CD8-positive, alpha-beta memory T cell (primary cell): ENCODE measurements around the gene ZBTB4. TPM values are rescaled to one million over a fixed set of nuclear protein-coding genes. Genes with fewer than 3 reads are reported as not detected.

ENCODE experiments used
- CTCF ChIA-PET: fragments of 350-600 bp; sonication (Branson Sonifier 250); formaldehyde crosslinking; loops from one replicate; lab custom pipeline; 2021; ENCODE audit warnings: antibody characterized with exemption; lab: Charles Lee
- POLR2A ChIA-PET: fragments of 350-600 bp; sonication (Branson Sonifier 250); formaldehyde crosslinking; loops from one replicate; lab custom pipeline; 2021; ENCODE audit warnings: antibody characterized with exemption; lab: Charles Lee
- DNase-seq, 5 donors: peaks; one replicate each; pipeline versions ENCODE4 v3.0.0 to v3.0.0-alpha.2; 2020 to 2022; ENCODE audit warnings: mixed read lengths in 1 of 5
- H3K27ac ChIP-seq: one replicate; pipeline ENCODE4 v1.7.0; 2013; ENCODE audit warnings: low read depth, mild to moderate bottlenecking, low read length, moderate library complexity
- H3K27me3 ChIP-seq: 2 replicates; pipeline ENCODE4 v1.7.0; 2013; ENCODE audit warnings: low read length, mild to moderate bottlenecking; ENCODE audit not compliant: insufficient read depth, poor library complexity, severe bottlenecking
- H3K36me3 ChIP-seq: 2 replicates; pipeline ENCODE4 v1.7.0; 2013; ENCODE audit warnings: mild to moderate bottlenecking, low read length, moderate library complexity; ENCODE audit not compliant: insufficient read depth
- H3K4me1 ChIP-seq: 2 replicates; pipeline ENCODE4 v1.7.0; 2013; ENCODE audit warnings: mild to moderate bottlenecking, low read length, moderate library complexity; ENCODE audit not compliant: insufficient read depth
- H3K4me3 ChIP-seq: 2 replicates; pipeline ENCODE4 v1.7.0; 2013; ENCODE audit warnings: mild to moderate bottlenecking, low read length
- H3K9me3 ChIP-seq: 2 replicates; pipeline ENCODE4 v1.7.0; 2013; ENCODE audit warnings: mild to moderate bottlenecking, low read length
- H3K27ac Mint-ChIP-seq, 8 donors: one replicate each; pipeline ENCODE4 v1.8.0; 2020 to 2021; ENCODE audit warnings: mixed read lengths in 8 of 8, mild to moderate bottlenecking in 6 of 8, inconsistent platforms in 3 of 8, moderate library complexity in 3 of 8
- H3K27me3 Mint-ChIP-seq, 2 donors: one replicate each; pipeline ENCODE4 v1.8.0; 2020 to 2021; ENCODE audit warnings: mixed read lengths in 2 of 2, mild to moderate bottlenecking in 1 of 2, moderate library complexity in 1 of 2
- H3K36me3 Mint-ChIP-seq, 3 donors: one replicate each; pipeline ENCODE4 v1.8.0; 2020 to 2021; ENCODE audit warnings: mixed read lengths in 3 of 3, inconsistent platforms in 1 of 3, mild to moderate bottlenecking in 1 of 3
- H3K4me1 Mint-ChIP-seq, 3 donors: one replicate each; pipeline ENCODE4 v1.8.0; 2020 to 2021; ENCODE audit warnings: mixed read lengths in 3 of 3, inconsistent platforms in 1 of 3, mild to moderate bottlenecking in 1 of 3
- H3K4me3 Mint-ChIP-seq, 7 donors: one replicate each; pipeline ENCODE4 v1.8.0; 2020 to 2021; ENCODE audit warnings: mixed read lengths in 7 of 7, mild to moderate bottlenecking in 6 of 7, moderate library complexity in 4 of 7, inconsistent platforms in 2 of 7
- H3K9me3 Mint-ChIP-seq, 5 donors: one replicate each; pipeline ENCODE4 v1.8.0; 2020 to 2022; ENCODE audit warnings: mixed read lengths in 5 of 5, mild to moderate bottlenecking in 3 of 5, moderate library complexity in 2 of 5, inconsistent platforms in 1 of 5
- polyA plus RNA-seq: library from polyadenylated mRNA; unstranded; fragments of 300-500 nt; fragmentation: Illumina TruSeq; gene quantifications from one replicate; pipeline ENCODE4 v1.2.3, GENCODE V29; 2021
- total RNA-seq, 2 experiments: library from RNA; stranded (reverse); gene quantifications; one replicate each; pipeline ENCODE4 v1.2.3, GENCODE V29; 2021

ZBTB4 gene
- total and polyA plus RNA-seq, 3 experiments from 2014 or later, result 22.8 to 24.1 (median 23.1) TPM

DNA sequence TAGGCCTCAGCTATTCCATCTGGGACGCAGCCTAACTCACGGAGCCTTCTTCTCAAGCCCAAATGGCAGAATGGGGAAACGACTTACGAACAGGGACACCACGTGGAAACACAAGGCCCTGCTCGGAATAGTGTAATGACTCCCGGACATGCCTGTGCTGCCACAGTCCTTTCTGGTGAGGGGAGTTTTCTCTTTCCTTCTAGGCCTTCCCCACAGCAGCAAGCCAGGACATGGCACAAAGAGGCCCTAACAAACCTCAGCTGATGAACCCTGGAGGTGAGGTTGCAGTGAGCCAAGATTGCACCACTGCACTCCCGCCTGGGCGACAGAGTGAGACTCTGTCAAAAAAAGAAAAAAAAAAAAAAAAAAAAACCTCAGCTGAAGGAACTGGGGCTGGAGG, 15.3 kb downstream of the ZBTB4 start:
- H3K4me3 ChIP-seq, result no peak overlapping the region
- H3K4me1 ChIP-seq, result no peaks in the 10 kb centered on the region
- Mint-ChIP-seq H3K9me3 (no peaks in the 10 kb centered on the region), H3K27ac (peak overlapping the region in 2 of 8 donors; percentile 42 to 72), H3K4me3 (no peak overlapping the region), H3K36me3 (peaks cover 0 to 58% (median 7%) of the 10 kb centered on the region in 3 donors), H3K27me3 (no peaks in the 10 kb centered on the region), H3K4me1 (peaks cover 0 to 19% (median 6%) of the 10 kb centered on the region in 3 donors)
- no peak for DNase-seq
- CTCF ChIA-PET, result interaction anchor here (0.7 to 1.0 kb wide), 4 partner anchors 27 to 127 kb away, joined by 3 to 4 read pairs (median 3); no protein-coding TSS in a partner anchor
- POLR2A ChIA-PET, result no interaction called here
- no peak overlapping the region for H3K27ac ChIP-seq
- no peaks in the 10 kb centered on the region for H3K36me3 ChIP-seq
- H3K9me3 ChIP-seq, result no peaks in the 10 kb centered on the region
- no peaks in the 10 kb centered on the region for H3K27me3 ChIP-seq

DNA sequence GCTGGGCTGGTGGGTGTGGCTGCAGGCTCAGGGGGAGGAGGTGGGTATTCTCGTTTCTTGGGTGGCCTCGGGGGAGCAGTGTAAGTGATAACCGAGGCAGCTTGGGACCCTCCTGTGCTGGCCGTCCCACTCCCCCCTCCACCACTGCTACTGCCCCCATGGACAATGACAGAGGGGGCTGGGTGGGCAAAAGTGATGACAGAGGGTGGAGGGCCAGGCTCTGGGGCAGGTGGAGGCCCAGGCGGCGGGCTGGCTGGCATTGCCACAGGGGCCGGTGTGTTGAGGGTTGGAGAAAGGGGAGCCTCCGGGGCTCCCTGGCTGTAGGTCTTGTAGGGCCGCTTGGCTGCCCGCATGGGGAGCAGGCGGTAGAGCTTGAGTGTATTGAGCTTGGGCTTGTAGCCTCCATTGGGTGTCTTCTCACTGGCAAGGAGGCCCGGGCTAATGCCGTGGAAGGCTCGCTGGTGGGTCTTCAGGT, 16.0 kb downstream of the ZBTB4 start:
- POLR2A ChIA-PET, result interaction anchor here (0.7 kb wide), 1 partner anchor 16 kb away, joined by 4 read pairs; the partner anchor contains the start of gene ZBTB4
- H3K27ac Mint-ChIP-seq, result no peak overlapping the region

DNA sequence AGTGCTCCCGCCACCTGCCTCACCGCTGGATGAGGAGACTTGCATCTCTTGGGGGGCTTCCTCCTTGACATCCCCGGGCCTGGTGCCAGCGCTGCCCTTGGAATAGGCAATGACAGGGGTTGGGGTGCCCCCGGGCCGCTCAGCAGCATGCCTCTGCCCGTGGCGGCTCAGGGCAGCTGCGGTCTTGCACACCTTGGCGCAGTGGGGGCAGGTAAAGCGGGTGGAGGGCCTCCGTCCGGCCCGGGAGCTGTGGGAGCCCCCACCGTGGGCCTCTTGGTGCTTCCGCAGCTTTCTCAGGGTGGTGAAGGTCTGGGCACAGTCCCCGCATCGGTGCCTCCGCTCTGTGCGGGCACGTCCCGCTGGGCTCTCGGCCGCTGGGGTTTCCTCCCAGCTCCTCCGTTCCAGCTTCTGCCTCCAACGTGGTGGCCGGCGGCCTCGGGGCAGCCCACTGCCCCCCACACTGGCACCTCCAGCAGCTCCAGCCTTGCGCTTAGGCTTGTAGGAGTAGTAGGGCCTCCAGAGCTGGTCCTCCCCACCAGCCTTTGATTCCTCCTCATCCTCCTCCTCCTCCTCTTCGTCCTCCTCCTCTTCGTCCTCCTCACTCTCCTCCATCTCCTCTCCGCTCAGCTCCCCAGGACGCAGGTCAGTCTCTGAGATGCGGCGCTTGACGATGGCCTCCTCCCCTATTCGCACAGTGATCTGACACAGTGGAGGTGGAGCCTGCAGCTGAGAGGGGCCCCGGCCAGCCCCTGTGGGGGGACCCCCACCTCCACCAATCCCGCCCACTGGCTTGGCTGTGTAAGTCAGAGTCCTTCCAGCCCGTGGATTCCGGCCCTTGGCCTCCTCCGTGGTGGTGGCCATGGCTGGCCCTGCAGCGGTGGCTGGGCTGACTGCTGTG, 16.7 kb downstream of the ZBTB4 start:
- Histone ChIP-seq H3K4me3 (no peak overlapping the region), H3K27me3 (no peaks in the 10 kb centered on the region), H3K36me3 (no peaks in the 10 kb centered on the region), H3K4me1 (no peaks in the 10 kb centered on the region), H3K27ac (no peak overlapping the region), H3K9me3 (no peaks in the 10 kb centered on the region)
- Mint-ChIP-seq H3K4me1 (peaks cover 0 to 11% (median 4%) of the 10 kb centered on the region in 3 donors), H3K27me3 (no peaks in the 10 kb centered on the region), H3K9me3 (no peaks in the 10 kb centered on the region), H3K27ac (no peak overlapping the region), H3K4me3 (no peak overlapping the region), H3K36me3 (peaks cover 0 to 50% (median 7%) of the 10 kb centered on the region in 3 donors)
- DNase-seq, result no peak
- CTCF ChIA-PET, result interaction anchor here (1.6 to 1.9 kb wide), 2 partner anchors 26 to 98 kb away, joined by 4 to 7 read pairs; no protein-coding TSS in a partner anchor
- POLR2A ChIA-PET, result interaction anchor here (0.6 to 0.7 kb wide), 2 partner anchors 17 to 79 kb away, joined by 3 to 4 read pairs; partner anchors contain the start of gene ZBTB4

More for the DNA sequence above, 16.0 kb downstream of the ZBTB4 start:
- H3K4me3 ChIP-seq, result no peak overlapping the region
- no peak overlapping the region for H3K27ac ChIP-seq
- H3K9me3 ChIP-seq, result no peaks in the 10 kb centered on the region
- H3K4me3 Mint-ChIP-seq, result no peak overlapping the region
- DNase-seq, result no peak
- H3K4me1 Mint-ChIP-seq, result peaks cover 0 to 16% (median 6%) of the 10 kb centered on the region in 3 donors
- no peaks in the 10 kb centered on the region for H3K27me3 ChIP-seq
- H3K36me3 ChIP-seq, result no peaks in the 10 kb centered on the region
- H3K36me3 Mint-ChIP-seq, result peaks cover 0 to 55% (median 7%) of the 10 kb centered on the region in 3 donors
- no peaks in the 10 kb centered on the region for H3K9me3 Mint-ChIP-seq
- CTCF ChIA-PET, result interaction anchor here (1.0 to 1.6 kb wide), 2 partner anchors 27 to 127 kb away, joined by 3 to 7 read pairs; no protein-coding TSS in a partner anchor
- no peaks in the 10 kb centered on the region for H3K27me3 Mint-ChIP-seq
- H3K4me1 ChIP-seq, result no peaks in the 10 kb centered on the region

DNA sequence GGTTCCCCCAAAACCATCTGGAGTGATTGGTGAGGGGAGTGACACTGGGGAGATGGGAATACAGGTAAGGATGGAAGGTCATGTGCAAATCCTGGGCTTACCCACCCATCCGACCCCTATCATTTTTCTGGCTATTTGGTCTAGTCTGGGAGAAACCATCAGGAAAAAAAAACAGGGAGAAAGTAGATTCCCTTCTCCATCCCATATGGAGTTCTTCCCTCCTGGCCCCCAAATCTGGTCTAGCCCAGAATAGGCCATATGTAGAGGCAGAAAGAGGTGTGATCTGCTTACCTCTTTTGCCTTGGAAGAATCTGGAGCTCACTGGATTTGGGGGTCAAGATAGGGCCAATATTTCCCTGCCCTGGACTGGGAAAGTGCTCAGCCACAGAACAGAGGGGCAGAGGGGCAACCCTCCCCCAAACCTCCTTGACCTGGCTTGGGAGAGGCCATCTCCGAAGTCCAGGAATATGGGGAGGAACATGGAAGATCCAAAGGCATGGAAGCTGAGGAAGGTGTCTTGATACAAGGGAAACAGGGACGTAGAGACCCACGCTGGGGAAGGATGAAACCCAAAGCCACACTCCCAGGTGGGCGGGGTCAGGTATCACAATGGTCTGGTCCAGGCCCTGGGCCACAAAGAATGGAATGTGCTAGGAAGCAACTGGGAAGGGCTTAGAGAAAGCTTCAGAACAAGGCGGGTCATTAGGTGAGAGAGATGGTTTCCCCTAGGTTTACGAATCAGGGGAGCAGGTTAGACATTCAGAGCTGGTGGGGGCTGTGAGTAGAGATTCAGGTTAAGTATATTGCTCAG, 18.4 kb downstream of the ZBTB4 start:
- CTCF ChIA-PET, result interaction anchor here (0.7 to 1.9 kb wide), 3 partner anchors 25 to 100 kb away, joined by 3 to 4 read pairs (median 3); no protein-coding TSS in a partner anchor
- peak overlapping the region in 4 of 8 donors; percentile 9 to 70 (median 49) for H3K27ac Mint-ChIP-seq

DNA sequence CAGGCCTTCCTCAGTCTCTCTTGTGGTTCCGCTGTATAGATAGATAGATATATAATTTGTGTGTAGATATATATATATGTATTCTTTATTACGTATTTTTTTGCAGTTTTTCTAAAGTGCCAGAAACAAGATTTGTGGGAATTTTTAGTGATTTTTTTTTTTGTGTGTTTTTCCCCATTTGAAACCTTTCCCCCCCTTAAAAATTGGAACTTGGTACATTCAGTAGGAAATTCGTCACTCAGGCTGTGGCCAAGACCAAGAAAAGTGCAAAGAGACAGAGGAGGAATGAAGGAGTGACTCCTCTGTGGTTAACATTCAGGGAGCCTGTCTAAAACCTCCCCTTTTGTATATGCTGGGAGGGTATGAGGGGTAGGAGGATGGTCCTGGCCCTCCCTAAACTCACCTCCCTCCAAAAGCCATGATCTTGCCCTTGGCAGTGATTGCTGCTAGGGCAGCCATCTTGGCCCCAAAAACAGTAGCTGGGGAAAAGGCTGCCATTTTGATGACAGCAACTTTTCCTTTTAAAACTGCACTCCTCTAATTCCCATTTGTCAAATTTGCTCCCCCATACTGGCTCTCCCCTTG, 19.4 kb downstream of the ZBTB4 start:
- H3K36me3 ChIP-seq, result no peaks in the 10 kb centered on the region
- peaks cover 11 to 13% (median 13%) of the 10 kb centered on the region in 3 donors for H3K4me1 Mint-ChIP-seq
- no peak overlapping the region for H3K4me3 ChIP-seq
- peaks cover 6% of the 10 kb centered on the region for H3K4me1 ChIP-seq
- peak overlapping the region in 3 of 8 donors; percentile 36 to 94 (median 75) for H3K27ac Mint-ChIP-seq
- no peaks in the 10 kb centered on the region for H3K27me3 Mint-ChIP-seq
- ChIA-PET POLR2A (interaction anchor here (0.6 to 1.3 kb wide), 3 partner anchors 19 to 52 kb away, joined by 3 to 6 read pairs (median 4); partner anchors contain the start of gene ZBTB4), CTCF (interaction anchor here (0.7 to 1.6 kb wide), 3 partner anchors 23 to 101 kb away, joined by 3 to 4 read pairs (median 3); no protein-coding TSS in a partner anchor)
- peaks cover 0 to 42% (median 7%) of the 10 kb centered on the region in 3 donors for H3K36me3 Mint-ChIP-seq
- no peaks in the 10 kb centered on the region for H3K9me3 ChIP-seq
- no peak for DNase-seq
- no peak overlapping the region for H3K27ac ChIP-seq
- no peaks in the 10 kb centered on the region for H3K27me3 ChIP-seq
- peak overlapping the region in 2 of 7 donors; percentile 40 to 55 for H3K4me3 Mint-ChIP-seq
- no peaks in the 10 kb centered on the region for H3K9me3 Mint-ChIP-seq

More for the DNA sequence above, 18.4 kb downstream of the ZBTB4 start:
- peaks cover 6% of the 10 kb centered on the region for H3K4me1 ChIP-seq
- no peaks in the 10 kb centered on the region for H3K9me3 Mint-ChIP-seq
- no peaks in the 10 kb centered on the region for H3K36me3 ChIP-seq
- H3K27ac ChIP-seq, result no peak overlapping the region
- H3K36me3 Mint-ChIP-seq, result peaks cover 0 to 39% (median 7%) of the 10 kb centered on the region in 3 donors
- no peaks in the 10 kb centered on the region for H3K9me3 ChIP-seq
- DNase-seq, result no peak
- no peak overlapping the region for H3K4me3 Mint-ChIP-seq
- no peak overlapping the region for H3K4me3 ChIP-seq
- H3K4me1 Mint-ChIP-seq, result peaks cover 7 to 9% (median 7%) of the 10 kb centered on the region in 3 donors
- H3K27me3 ChIP-seq, result no peaks in the 10 kb centered on the region
- no peaks in the 10 kb centered on the region for H3K27me3 Mint-ChIP-seq
- POLR2A ChIA-PET, result no interaction called here

DNA sequence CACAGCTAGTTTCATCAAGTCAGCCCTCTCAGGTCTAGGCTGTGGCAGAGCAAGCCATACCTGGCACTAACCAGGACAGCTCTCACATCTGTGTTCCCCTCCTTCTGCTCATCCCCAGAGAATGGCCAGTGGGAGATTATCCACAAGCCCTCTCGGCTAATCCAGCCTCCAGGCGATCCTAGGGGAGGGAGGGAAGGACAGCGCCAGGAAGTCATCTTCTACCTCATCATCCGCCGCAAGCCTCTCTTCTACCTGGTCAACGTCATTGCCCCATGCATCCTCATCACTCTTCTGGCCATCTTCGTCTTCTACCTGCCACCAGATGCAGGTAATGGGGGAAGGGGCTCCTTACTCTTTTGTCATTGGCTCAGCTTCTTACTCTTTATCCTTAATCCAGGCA, 31.0 kb downstream of the ZBTB4 start:
- no peaks in the 10 kb centered on the region for H3K9me3 Mint-ChIP-seq
- Histone ChIP-seq H3K9me3 (no peaks in the 10 kb centered on the region), H3K4me1 (peaks cover 13% of the 10 kb centered on the region), H3K4me3 (no peak overlapping the region), H3K27me3 (peaks cover 27% of the 10 kb centered on the region), H3K27ac (no peak overlapping the region), H3K36me3 (no peaks in the 10 kb centered on the region)
- DNase-seq, result no peak
- ChIA-PET CTCF (no interaction called here), POLR2A (no interaction called here)
- peaks cover 22 to 45% of the 10 kb centered on the region in 2 donors for H3K27me3 Mint-ChIP-seq
- peaks cover 12 to 23% (median 17%) of the 10 kb centered on the region in 3 donors for H3K4me1 Mint-ChIP-seq
- no peak overlapping the region for H3K4me3 Mint-ChIP-seq
- H3K27ac Mint-ChIP-seq, result no peak overlapping the region
- H3K36me3 Mint-ChIP-seq, result peaks cover 0 to 8% (median 2%) of the 10 kb centered on the region in 3 donors

DNA sequence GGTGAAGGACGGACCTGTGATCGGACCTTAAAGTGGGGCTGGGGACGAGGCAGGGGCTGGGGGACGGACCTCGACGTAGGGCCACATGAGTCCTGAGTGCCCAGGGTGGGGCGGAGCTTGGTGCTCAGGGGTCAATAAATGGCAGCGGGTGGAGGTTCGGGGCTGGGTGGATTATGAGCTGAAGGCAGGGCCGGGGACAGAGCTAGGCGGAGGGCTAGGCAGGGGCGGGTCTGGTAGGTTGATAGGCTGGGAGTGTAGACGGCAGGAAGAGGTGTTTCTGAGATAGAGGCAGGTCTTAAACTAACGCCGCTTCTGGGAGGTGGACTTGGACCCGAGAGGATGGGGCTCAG, 33.8 kb downstream of the ZBTB4 start:
- no peaks in the 10 kb centered on the region for H3K36me3 ChIP-seq
- H3K9me3 ChIP-seq, result no peaks in the 10 kb centered on the region
- no peaks in the 10 kb centered on the region for H3K9me3 Mint-ChIP-seq
- H3K27me3 ChIP-seq, result peaks cover 40% of the 10 kb centered on the region
- peak overlapping the region; percentile 53 to 88 (median 77) for H3K4me3 Mint-ChIP-seq
- CTCF ChIA-PET, result interaction anchor here (0.9 to 3.1 kb wide), 6 partner anchors 9 to 242 kb away, joined by 3 to 37 read pairs (median 6); partner anchors contain the start of genes TMEM102, TMEM95 and TP53
- no peak overlapping the region for H3K27ac ChIP-seq
- H3K4me1 ChIP-seq, result peaks cover 15% of the 10 kb centered on the region
- peaks cover 0 to 8% (median 2%) of the 10 kb centered on the region in 3 donors for H3K36me3 Mint-ChIP-seq
- peaks cover 36 to 67% of the 10 kb centered on the region in 2 donors for H3K27me3 Mint-ChIP-seq
- H3K27ac Mint-ChIP-seq, result peak overlapping the region in 3 of 8 donors; percentile 35 to 74 (median 72)
- POLR2A ChIA-PET, result interaction anchor here (0.9 to 2.8 kb wide), 4 partner anchors 9 to 40 kb away, joined by 3 to 9 read pairs (median 4); no protein-coding TSS in a partner anchor
- peaks cover 12 to 27% (median 18%) of the 10 kb centered on the region in 3 donors for H3K4me1 Mint-ChIP-seq
- DNase-seq, result peak in 3 of 5 donors; percentile 19 to 46 (median 30)
- H3K4me3 ChIP-seq, result no peak overlapping the region
